Liver (tissue), 10 donors: ENCODE results near the gene RPL10. TPM values are rescaled to one million over a fixed set of nuclear protein-coding genes. Genes with fewer than 3 reads are reported as not detected.

Experiments used
- DNase-seq: peaks from one replicate; pipeline ENCODE4 v3.0.0-alpha.2; 2017; ENCODE audit warnings: low spot score
- H3K27ac ChIP-seq, 2 donors: one replicate each; pipeline ENCODE4 v1.7.0; 2013; ENCODE audit warnings: inconsistent platforms in 2 of 2, low read length in 2 of 2, control low read depth in 1 of 2, low read depth in 1 of 2, mild to moderate bottlenecking in 1 of 2
- H3K27me3 ChIP-seq, 4 donors: one replicate each; pipeline versions ENCODE4 v1.6.1 to v1.7.0; 2013; ENCODE audit warnings: low read length in 3 of 4, inconsistent platforms in 1 of 4, mild to moderate bottlenecking in 1 of 4, moderate library complexity in 1 of 4; ENCODE audit not compliant: control insufficient read depth in 4 of 4, insufficient read depth in 4 of 4
- H3K36me3 ChIP-seq, 4 donors: one replicate each; pipeline versions ENCODE4 v1.6.1 to v1.7.0; 2013; ENCODE audit warnings: low read length in 3 of 4, mild to moderate bottlenecking in 3 of 4, low read depth in 1 of 4, moderate library complexity in 1 of 4; ENCODE audit not compliant: control insufficient read depth in 4 of 4, insufficient read depth in 3 of 4
- H3K4me1 ChIP-seq, 4 donors: one replicate each; pipeline versions ENCODE4 v1.6.1 to v1.7.0; 2013; ENCODE audit warnings: low read length in 3 of 4, mild to moderate bottlenecking in 3 of 4, moderate library complexity in 1 of 4; ENCODE audit not compliant: control insufficient read depth in 4 of 4, insufficient read depth in 4 of 4
- H3K4me3 ChIP-seq, 3 donors: one replicate each; pipeline versions ENCODE4 v1.6.1 to v1.7.0; 2013; ENCODE audit warnings: low read length in 3 of 3, control low read depth in 1 of 3, low read depth in 1 of 3, mild to moderate bottlenecking in 1 of 3
- H3K9ac ChIP-seq, 2 donors: one replicate each; pipeline ENCODE4 v1.7.0; 2013; ENCODE audit warnings: low read length in 2 of 2, mild to moderate bottlenecking in 2 of 2, moderate library complexity in 2 of 2, control low read depth in 1 of 2, low read depth in 1 of 2
- H3K9me3 ChIP-seq, 4 donors: one replicate each; pipeline versions ENCODE4 v1.6.1 to v1.7.0; 2013; ENCODE audit warnings: low read length in 3 of 4; ENCODE audit not compliant: control insufficient read depth in 4 of 4
- EGR1 ChIP-seq, 2 donors: IDR thresholded peaks; 2 replicates each; pipeline ENCODE4 v1.6.1; 2016 to 2018; ENCODE audit warnings: antibody characterized with exemption in 2 of 2, low read depth in 2 of 2
- FOXA2 ChIP-seq: IDR thresholded peaks from 2 replicates; pipeline ENCODE4 v1.6.1; 2016; ENCODE audit warnings: antibody characterized with exemption
- GABPA ChIP-seq, 2 donors: IDR thresholded peaks in 1 of 2; conservative IDR thresholded peaks in 1 of 2; 2 replicates each; pipeline ENCODE4 v1.6.1; 2016; ENCODE audit warnings: antibody characterized with exemption in 2 of 2, mild to moderate bottlenecking in 1 of 2, moderate library complexity in 1 of 2
- HNF4A ChIP-seq, 2 donors: conservative IDR thresholded peaks; 2 replicates each; pipeline ENCODE4 v1.6.1; 2016; ENCODE audit warnings: antibody characterized with exemption in 2 of 2, mild to moderate bottlenecking in 2 of 2
- NR2F2 ChIP-seq: IDR thresholded peaks from 2 replicates; pipeline ENCODE4 v1.6.1; 2016; ENCODE audit warnings: antibody characterized with exemption
- WGBS: extraction: QIAGEN DNeasy Blood & Tissue Kit; methylation state at CpG from one replicate; pipeline ENCODE4 v1.1.7; 2013; 5-methylcytosine and 5-hydroxymethylcytosine counted together
- polyA plus RNA-seq, 2 donors: library from polyadenylated mRNA; stranded (reverse) in 1 of 2; unstranded in 1 of 2; fragments of 200-250 nt in 1 of 2; fragments of >200 nt in 1 of 2; fragmentation: Nextera tagmentation in 1 of 2; extraction: Ambion mirVana in 1 of 2; gene quantifications; one replicate each; pipeline versions ENCODE4 v1.2.1 to v1.2.3, GENCODE V29; 2013 to 2015
- small RNA-seq: library from RNA; depleted of rRNA; stranded (forward); fragments of <200 nt; gene quantifications from one replicate; pipeline ENCODE3, GENCODE V24; 2014
- total RNA-seq, 2 donors: library from RNA; depleted of rRNA; stranded (reverse); fragments of >200 nt; gene quantifications; one replicate each; pipeline ENCODE4 v1.2.3, GENCODE V29; 2014
- TF ChIP-seq, protein P1 (sequence below): IDR thresholded peaks from 2 replicates; pipeline ENCODE4 v1.6.1; 2016; ENCODE audit warnings: antibody characterized with exemption, mild to moderate bottlenecking
- TF ChIP-seq, protein P2 (sequence below): IDR thresholded peaks from 2 replicates; pipeline ENCODE4 v1.6.1; 2016; ENCODE audit warnings: antibody characterized with exemption
- TF ChIP-seq, protein P3 (sequence below): IDR thresholded peaks from 2 replicates; pipeline ENCODE4 v1.6.1; 2016; ENCODE audit warnings: antibody characterized with exemption
- TF ChIP-seq, protein P4 (sequence below): fragments of 150-350 bp; IDR thresholded peaks from 2 replicates; pipeline ENCODE4 v1.5.1; 2017; ENCODE audit warnings: improper control_type of control experiment, low read depth, low read length; ENCODE audit not compliant: missing input control
- donor health status: healthy.
- donor health status: healthy.
- donor health status: healthy.
- donor health status: healthy.
- donor health status: healthy.

The RPL10 gene
- total and polyA plus RNA-seq, 4 donors: 446 to 1,644 (median 1,423) TPM

DNA sequence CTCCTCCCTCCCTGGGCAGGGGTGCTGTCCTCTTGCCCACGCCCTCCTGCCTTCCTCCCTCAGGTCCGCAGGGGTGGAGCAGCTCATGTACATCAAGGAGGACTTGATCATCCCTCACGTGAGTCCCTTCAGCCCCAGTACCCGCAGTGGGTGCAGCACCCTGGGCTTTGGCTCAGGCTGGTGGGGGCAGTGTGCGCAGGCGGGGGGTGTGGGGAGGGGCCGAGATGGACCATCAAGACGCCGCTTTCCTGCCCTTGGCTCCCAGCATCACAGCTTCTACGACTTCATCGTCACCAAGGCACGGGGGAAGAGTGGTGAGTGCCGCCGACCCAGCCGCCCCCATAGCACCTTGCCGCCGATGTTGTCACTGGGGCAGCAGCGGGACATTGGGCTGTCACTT, 51.4 kb downstream of the RPL10 start:
- H3K9me3 ChIP-seq: no peaks in the 10 kb centered on the region
- H3K4me1 ChIP-seq: peaks cover 4 to 9% (median 5%) of the 10 kb centered on the region in 4 donors
- 97% methylated on average over 18 of the region's 18 CpGs for WGBS
- H3K4me3 ChIP-seq: no peak overlapping the region
- H3K27me3 ChIP-seq: no peaks in the 10 kb centered on the region
- no peak overlapping the region for H3K9ac ChIP-seq
- DNase-seq: no peak
- TF ChIP-seq, protein P1, sequence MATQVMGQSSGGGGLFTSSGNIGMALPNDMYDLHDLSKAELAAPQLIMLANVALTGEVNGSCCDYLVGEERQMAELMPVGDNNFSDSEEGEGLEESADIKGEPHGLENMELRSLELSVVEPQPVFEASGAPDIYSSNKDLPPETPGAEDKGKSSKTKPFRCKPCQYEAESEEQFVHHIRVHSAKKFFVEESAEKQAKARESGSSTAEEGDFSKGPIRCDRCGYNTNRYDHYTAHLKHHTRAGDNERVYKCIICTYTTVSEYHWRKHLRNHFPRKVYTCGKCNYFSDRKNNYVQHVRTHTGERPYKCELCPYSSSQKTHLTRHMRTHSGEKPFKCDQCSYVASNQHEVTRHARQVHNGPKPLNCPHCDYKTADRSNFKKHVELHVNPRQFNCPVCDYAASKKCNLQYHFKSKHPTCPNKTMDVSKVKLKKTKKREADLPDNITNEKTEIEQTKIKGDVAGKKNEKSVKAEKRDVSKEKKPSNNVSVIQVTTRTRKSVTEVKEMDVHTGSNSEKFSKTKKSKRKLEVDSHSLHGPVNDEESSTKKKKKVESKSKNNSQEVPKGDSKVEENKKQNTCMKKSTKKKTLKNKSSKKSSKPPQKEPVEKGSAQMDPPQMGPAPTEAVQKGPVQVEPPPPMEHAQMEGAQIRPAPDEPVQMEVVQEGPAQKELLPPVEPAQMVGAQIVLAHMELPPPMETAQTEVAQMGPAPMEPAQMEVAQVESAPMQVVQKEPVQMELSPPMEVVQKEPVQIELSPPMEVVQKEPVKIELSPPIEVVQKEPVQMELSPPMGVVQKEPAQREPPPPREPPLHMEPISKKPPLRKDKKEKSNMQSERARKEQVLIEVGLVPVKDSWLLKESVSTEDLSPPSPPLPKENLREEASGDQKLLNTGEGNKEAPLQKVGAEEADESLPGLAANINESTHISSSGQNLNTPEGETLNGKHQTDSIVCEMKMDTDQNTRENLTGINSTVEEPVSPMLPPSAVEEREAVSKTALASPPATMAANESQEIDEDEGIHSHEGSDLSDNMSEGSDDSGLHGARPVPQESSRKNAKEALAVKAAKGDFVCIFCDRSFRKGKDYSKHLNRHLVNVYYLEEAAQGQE: no peak
- TF ChIP-seq, protein P2, sequence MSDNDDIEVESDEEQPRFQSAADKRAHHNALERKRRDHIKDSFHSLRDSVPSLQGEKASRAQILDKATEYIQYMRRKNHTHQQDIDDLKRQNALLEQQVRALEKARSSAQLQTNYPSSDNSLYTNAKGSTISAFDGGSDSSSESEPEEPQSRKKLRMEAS: no peak
- TF ChIP-seq EGR1 (IDR thresholded peaks at IDR 0.05; ENCODE audit: low read depth in 2 of 2) (no peak), GABPA (IDR thresholded peaks at IDR 0.05 in 1 of 2, conservative IDR thresholded peaks at IDR 0.05 in 1 of 2) (no peak)
- H3K27ac ChIP-seq: no peak overlapping the region
- peaks cover 0 to 24% (median 8%) of the 10 kb centered on the region in 4 donors for H3K36me3 ChIP-seq

DNA sequence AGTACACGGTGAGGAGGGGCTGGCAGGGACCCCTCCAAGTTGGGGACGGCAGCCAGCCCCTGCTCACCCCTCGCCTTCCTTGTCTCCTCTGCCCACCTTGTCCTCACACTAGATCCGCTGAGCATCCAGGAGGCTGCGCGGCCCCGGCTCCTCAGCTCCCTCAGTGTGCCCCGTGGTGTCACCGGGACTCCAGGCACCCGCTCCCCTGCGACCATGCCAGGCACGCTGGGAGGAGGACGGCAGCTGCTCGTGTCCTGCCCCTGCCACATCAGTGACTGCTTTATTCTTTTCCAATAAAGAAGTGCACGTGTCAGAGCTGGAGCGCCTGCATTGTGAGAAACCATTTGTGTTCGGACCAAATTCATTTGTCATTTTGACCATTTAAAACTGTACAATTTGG, 52.1 kb downstream of the RPL10 start:
- H3K4me3 ChIP-seq: no peak overlapping the region
- DNase-seq: no peak
- peaks cover 0 to 24% (median 8%) of the 10 kb centered on the region in 4 donors for H3K36me3 ChIP-seq
- no peak overlapping the region for H3K9ac ChIP-seq
- peaks cover 0 to 2% (median 0%) of the 10 kb centered on the region in 4 donors for H3K4me1 ChIP-seq
- TF ChIP-seq, protein P3, sequence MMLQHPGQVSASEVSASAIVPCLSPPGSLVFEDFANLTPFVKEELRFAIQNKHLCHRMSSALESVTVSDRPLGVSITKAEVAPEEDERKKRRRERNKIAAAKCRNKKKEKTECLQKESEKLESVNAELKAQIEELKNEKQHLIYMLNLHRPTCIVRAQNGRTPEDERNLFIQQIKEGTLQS: no peak
- TF ChIP-seq, protein P4, sequence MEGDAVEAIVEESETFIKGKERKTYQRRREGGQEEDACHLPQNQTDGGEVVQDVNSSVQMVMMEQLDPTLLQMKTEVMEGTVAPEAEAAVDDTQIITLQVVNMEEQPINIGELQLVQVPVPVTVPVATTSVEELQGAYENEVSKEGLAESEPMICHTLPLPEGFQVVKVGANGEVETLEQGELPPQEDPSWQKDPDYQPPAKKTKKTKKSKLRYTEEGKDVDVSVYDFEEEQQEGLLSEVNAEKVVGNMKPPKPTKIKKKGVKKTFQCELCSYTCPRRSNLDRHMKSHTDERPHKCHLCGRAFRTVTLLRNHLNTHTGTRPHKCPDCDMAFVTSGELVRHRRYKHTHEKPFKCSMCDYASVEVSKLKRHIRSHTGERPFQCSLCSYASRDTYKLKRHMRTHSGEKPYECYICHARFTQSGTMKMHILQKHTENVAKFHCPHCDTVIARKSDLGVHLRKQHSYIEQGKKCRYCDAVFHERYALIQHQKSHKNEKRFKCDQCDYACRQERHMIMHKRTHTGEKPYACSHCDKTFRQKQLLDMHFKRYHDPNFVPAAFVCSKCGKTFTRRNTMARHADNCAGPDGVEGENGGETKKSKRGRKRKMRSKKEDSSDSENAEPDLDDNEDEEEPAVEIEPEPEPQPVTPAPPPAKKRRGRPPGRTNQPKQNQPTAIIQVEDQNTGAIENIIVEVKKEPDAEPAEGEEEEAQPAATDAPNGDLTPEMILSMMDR: no peak
- TF ChIP-seq NR2F2 (no peak), HNF4A (conservative IDR thresholded peaks at IDR 0.05) (no peak), FOXA2 (no peak)
- H3K27me3 ChIP-seq: no peaks in the 10 kb centered on the region
- H3K27ac ChIP-seq: no peak overlapping the region
- WGBS: 96% methylated on average over 17 of the region's 17 CpGs
- H3K9me3 ChIP-seq: no peaks in the 10 kb centered on the region

Small RNA genes lying within 50 kb of the gene (small RNA-seq; reads per million reads assigned to genes)
- gene MIR6858 (0.07 reads per million), gene SNORA70 (not detected)

Other genes starting within 250 kb of the RPL10 start
- not detected for gene OPN1MW, start 215.8 kb upstream of the RPL10 start, total RNA-seq
- not detected for gene OPN1MW, start 215.8 kb upstream of the RPL10 start, polyA plus RNA-seq
- not detected for gene OPN1MW2, start 178.6 kb upstream of the RPL10 start, total RNA-seq
- gene OPN1MW2, start 178.6 kb upstream of the RPL10 start, polyA plus RNA-seq: not detected
- not detected for gene OPN1MW3, start 140.8 kb upstream of the RPL10 start, total RNA-seq
- not detected for gene OPN1MW3, start 140.8 kb upstream of the RPL10 start, polyA plus RNA-seq
- gene TEX28, start 103.3 kb upstream of the RPL10 start, total RNA-seq: not detected
- gene TEX28, start 103.3 kb upstream of the RPL10 start, polyA plus RNA-seq: not detected
- under 1 TPM in 1 of 2 donors, not detected in 1; under 0.01 TPM for gene TKTL1, start 102.6 kb upstream of the RPL10 start, total RNA-seq
- not detected for gene TKTL1, start 102.6 kb upstream of the RPL10 start, polyA plus RNA-seq
- 100 to 1,000 TPM; 150 to 152 TPM for gene FLNA, start 23.7 kb upstream of the RPL10 start, total RNA-seq
- 10 to 100 TPM; 23.4 to 84.8 TPM for gene FLNA, start 23.7 kb upstream of the RPL10 start, polyA plus RNA-seq
- gene EMD, start 19.1 kb upstream of the RPL10 start, total RNA-seq: 10 to 100 TPM; 11.6 to 18.5 TPM
- gene EMD, start 19.1 kb upstream of the RPL10 start, polyA plus RNA-seq: 10 to 100 TPM; 15.5 to 38.0 TPM
- 10 to 100 TPM; 14.6 to 22.1 TPM for gene DNASE1L1, start 10.9 kb downstream of the RPL10 start, total RNA-seq
- gene DNASE1L1, start 10.9 kb downstream of the RPL10 start, polyA plus RNA-seq: 10 to 100 TPM in 1 of 2 donors, 1 to 10 TPM in 1; 9.3 to 18.7 TPM
- gene TAFAZZIN, start 13.2 kb downstream of the RPL10 start, total RNA-seq: 10 to 100 TPM in 1 of 2 donors, 1 to 10 TPM in 1; 7.8 to 15.6 TPM
- gene TAFAZZIN, start 13.2 kb downstream of the RPL10 start, polyA plus RNA-seq: 10 to 100 TPM; 10.6 to 16.3 TPM
- gene ATP6AP1, start 30.3 kb downstream of the RPL10 start, total RNA-seq: 10 to 100 TPM; 35.2 to 38.5 TPM
- gene ATP6AP1, start 30.3 kb downstream of the RPL10 start, polyA plus RNA-seq: 10 to 100 TPM; 43.1 to 43.3 TPM
- gene GDI1, start 38.8 kb downstream of the RPL10 start, total RNA-seq: 10 to 100 TPM; 13.3 to 27.7 TPM
- gene GDI1, start 38.8 kb downstream of the RPL10 start, polyA plus RNA-seq: 10 to 100 TPM; 12.8 to 35.6 TPM
- gene FAM50A, start 45.8 kb downstream of the RPL10 start, total RNA-seq: 10 to 100 TPM; 10.9 to 13.4 TPM
- 10 to 100 TPM; 14.6 to 25.1 TPM for gene FAM50A, start 45.8 kb downstream of the RPL10 start, polyA plus RNA-seq
- gene PLXNA3, start 59.9 kb downstream of the RPL10 start, total RNA-seq: 1 to 10 TPM; 1.1 to 1.7 TPM
- 1 to 10 TPM; 1.3 to 1.7 TPM for gene PLXNA3, start 59.9 kb downstream of the RPL10 start, polyA plus RNA-seq
- gene LAGE3, start 80.9 kb downstream of the RPL10 start, total RNA-seq: 10 to 100 TPM in 1 of 2 donors, 1 to 10 TPM in 1; 8.5 to 18.1 TPM
- 10 to 100 TPM; 12.4 to 13.1 TPM for gene LAGE3, start 80.9 kb downstream of the RPL10 start, polyA plus RNA-seq
- 10 to 100 TPM; 19.8 to 22.2 TPM for gene UBL4A, start 88.2 kb downstream of the RPL10 start, total RNA-seq
- gene UBL4A, start 88.2 kb downstream of the RPL10 start, polyA plus RNA-seq: 10 to 100 TPM; 13.9 to 21.9 TPM
- gene SLC10A3, start 92.3 kb downstream of the RPL10 start, total RNA-seq: 1 to 10 TPM; 3.5 to 5.6 TPM
- 1 to 10 TPM; 3.2 to 5.4 TPM for gene SLC10A3, start 92.3 kb downstream of the RPL10 start, polyA plus RNA-seq
- 10 to 100 TPM; 11.6 to 33.5 TPM for gene FAM3A, start 117.9 kb downstream of the RPL10 start, total RNA-seq
- gene FAM3A, start 117.9 kb downstream of the RPL10 start, polyA plus RNA-seq: 10 to 100 TPM; 35.0 to 36.3 TPM
- gene G6PD, start 148.5 kb downstream of the RPL10 start, total RNA-seq: 10 to 100 TPM in 1 of 2 donors, 1 to 10 TPM in 1; 6.9 to 23.6 TPM
- 1 to 10 TPM; 1.9 to 4.0 TPM for gene G6PD, start 148.5 kb downstream of the RPL10 start, polyA plus RNA-seq
- 10 to 100 TPM; 17.1 to 46.0 TPM for gene IKBKG, start 149.2 kb downstream of the RPL10 start, total RNA-seq
- 10 to 100 TPM; 26.0 to 74.1 TPM for gene IKBKG, start 149.2 kb downstream of the RPL10 start, polyA plus RNA-seq
- gene CTAG1A, start 186.8 kb downstream of the RPL10 start, total RNA-seq: not detected
- not detected for gene CTAG1A, start 186.8 kb downstream of the RPL10 start, polyA plus RNA-seq
- gene CTAG1B, start 220.9 kb downstream of the RPL10 start, total RNA-seq: not detected
- not detected for gene CTAG1B, start 220.9 kb downstream of the RPL10 start, polyA plus RNA-seq